Nephron progenitor cell (in vitro differentiated cells): Measurements from ENCODE around the gene EPHB3.

Experiments used
- DNase-seq: peaks from one replicate; pipeline ENCODE4 v3.0.0; 2021
- H3K27ac Mint-ChIP-seq: 2 replicates; pipeline ENCODE4 v1.8.0; 2021; ENCODE audit warnings: mild to moderate bottlenecking, moderate library complexity, mixed read lengths
- H3K27me3 Mint-ChIP-seq: 2 replicates; pipeline ENCODE4 v1.8.0; 2021; ENCODE audit warnings: mild to moderate bottlenecking, low read depth, mixed read lengths; ENCODE audit not compliant: poor library complexity
- H3K36me3 Mint-ChIP-seq: 2 replicates; pipeline ENCODE4 v1.8.0; 2021; ENCODE audit warnings: low read depth, mixed read lengths
- H3K4me1 Mint-ChIP-seq: 2 replicates; pipeline ENCODE4 v1.8.0; 2021; ENCODE audit warnings: mixed read lengths
- H3K4me3 Mint-ChIP-seq: 2 replicates; pipeline ENCODE4 v1.8.0; 2021; ENCODE audit warnings: mild to moderate bottlenecking, moderate library complexity, mixed read lengths
- H3K9me3 Mint-ChIP-seq: 2 replicates; pipeline ENCODE4 v1.8.0; 2021; ENCODE audit warnings: mild to moderate bottlenecking, moderate library complexity, mixed read lengths
- TF ChIP-seq, protein P1 (sequence below): fragments of 200-600 bp; sonication (generic); IDR thresholded peaks from 2 replicates; pipeline ENCODE4 v1.5.0; 2021; ENCODE audit warnings: antibody characterized with exemption

EPHB3 gene

GRCh38 chr3:184631472-184631861, 69.9 kb downstream of the EPHB3 start:
- no peak for DNase-seq
- no peak overlapping the region for H3K27ac Mint-ChIP-seq
- H3K9me3 Mint-ChIP-seq: no peaks in the 10 kb centered on the region
- peaks cover 23% of the 10 kb centered on the region for H3K27me3 Mint-ChIP-seq
- TF ChIP-seq, protein P1, sequence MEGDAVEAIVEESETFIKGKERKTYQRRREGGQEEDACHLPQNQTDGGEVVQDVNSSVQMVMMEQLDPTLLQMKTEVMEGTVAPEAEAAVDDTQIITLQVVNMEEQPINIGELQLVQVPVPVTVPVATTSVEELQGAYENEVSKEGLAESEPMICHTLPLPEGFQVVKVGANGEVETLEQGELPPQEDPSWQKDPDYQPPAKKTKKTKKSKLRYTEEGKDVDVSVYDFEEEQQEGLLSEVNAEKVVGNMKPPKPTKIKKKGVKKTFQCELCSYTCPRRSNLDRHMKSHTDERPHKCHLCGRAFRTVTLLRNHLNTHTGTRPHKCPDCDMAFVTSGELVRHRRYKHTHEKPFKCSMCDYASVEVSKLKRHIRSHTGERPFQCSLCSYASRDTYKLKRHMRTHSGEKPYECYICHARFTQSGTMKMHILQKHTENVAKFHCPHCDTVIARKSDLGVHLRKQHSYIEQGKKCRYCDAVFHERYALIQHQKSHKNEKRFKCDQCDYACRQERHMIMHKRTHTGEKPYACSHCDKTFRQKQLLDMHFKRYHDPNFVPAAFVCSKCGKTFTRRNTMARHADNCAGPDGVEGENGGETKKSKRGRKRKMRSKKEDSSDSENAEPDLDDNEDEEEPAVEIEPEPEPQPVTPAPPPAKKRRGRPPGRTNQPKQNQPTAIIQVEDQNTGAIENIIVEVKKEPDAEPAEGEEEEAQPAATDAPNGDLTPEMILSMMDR: no peak
- peaks cover 67% of the 10 kb centered on the region for H3K4me1 Mint-ChIP-seq
- no peaks in the 10 kb centered on the region for H3K36me3 Mint-ChIP-seq
- no peak overlapping the region for H3K4me3 Mint-ChIP-seq
